Activated CD4-positive, alpha-beta T cell treated with anti-CD3 and anti-CD28 coated beads for 1 hour (primary cell): ENCODE measurements around the gene OR5K1.

Experiments
- DNase-seq: peaks from one replicate; pipeline ENCODE4 v3.0.0-alpha.2; 2020

Gene OR5K1

GRCh38 chr3:98462901-98463300 is at the start of gene OR5K1:
Gene OR5K1, plus strand, starts transcription at chr3:98463201. Its CDS starts 6,376 bp downstream, at chr3:98469577.
- no peak for DNase-seq

- no peak for DNase-seq
These were observed 30.4 kb upstream of the OR5K1 start for GRCh38 chr3:98432575-98432974.

- DNase-seq, result no peak
These were observed 29.2 kb upstream of the OR5K1 start for GRCh38 chr3:98433764-98434163.

DNA sequence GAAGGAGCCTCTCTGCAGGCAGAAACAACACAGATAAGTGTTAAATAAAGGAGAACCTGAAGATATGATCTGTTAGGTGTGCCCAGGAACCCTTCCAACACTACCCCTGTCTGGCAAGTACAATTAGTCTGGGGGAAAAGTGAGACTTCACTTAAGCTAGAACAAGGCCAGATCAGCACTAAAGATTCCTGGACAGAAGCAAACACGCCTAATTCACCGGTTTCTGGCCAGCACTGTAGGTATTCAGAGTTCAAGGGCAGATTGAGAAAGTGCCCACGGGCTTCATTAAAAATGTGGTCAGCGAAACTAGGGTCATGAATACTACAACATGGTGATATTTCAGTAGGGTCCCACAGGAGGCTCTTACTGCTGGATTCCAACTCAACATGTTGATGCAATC is 28.6 kb upstream of the OR5K1 start:
- no peak for DNase-seq

DNA sequence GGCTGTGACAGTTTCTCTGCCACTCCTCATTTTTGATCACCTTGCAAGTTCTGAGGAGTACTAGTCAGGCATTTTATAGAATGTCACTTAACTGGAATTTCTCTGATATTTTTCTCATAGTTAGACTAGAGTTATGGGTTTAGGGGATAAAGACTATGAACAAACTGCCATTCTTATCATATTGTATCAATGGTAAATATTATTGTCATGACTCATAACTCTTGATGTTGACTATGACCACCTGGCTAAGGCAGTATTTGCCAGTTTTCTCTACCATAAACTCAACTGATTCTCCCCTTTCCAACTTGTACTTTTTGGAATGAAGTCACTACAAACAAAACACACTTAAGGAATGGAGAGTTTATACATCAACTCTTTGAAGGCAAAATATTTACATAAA is 22.7 kb upstream of the OR5K1 start:
- no peak for DNase-seq

DNA sequence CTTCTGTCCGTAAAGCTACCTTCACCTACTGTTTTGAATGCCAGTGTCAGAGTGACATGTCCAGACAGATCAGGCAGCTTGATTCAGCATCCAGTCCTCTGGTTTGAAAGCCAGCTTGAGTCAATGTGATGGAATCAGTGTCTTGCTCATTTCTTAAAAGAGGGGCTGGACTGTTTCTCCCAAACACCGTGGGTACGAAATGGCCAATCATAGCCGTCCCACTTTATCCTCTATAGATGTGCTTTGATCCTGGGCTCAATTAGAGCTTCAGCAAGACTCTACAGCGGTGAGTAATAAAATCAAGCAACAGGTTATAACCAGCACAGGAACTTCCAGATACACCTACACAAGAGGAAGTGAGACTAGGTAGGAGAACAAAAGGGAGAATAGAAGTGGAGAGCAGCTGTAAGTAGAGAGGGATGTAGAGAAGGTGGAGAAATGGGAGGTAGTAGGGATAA is 17.0 kb upstream of the OR5K1 start:
- no peak for DNase-seq

- DNase-seq, result no peak
These were observed 13.3 kb upstream of the OR5K1 start for GRCh38 chr3:98449606-98450193.

DNA sequence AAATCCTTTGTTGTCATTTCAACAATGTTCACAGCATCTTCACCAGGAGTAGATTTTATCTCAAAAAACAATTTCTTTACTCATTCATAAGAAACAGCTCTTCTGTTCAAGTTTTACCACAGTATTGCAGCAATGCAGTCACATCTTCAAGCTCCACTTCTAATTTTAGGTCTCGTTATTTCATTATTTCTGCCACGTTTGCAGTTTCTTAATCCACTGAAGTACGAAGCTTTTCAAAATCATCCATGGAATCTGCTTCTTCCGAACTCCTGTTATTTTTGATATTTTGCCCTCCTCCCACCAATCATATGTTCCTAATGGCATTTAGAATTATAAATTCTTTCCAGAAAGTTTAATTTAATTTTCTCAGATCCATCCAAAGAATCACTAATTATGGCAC is 12.6 kb upstream of the OR5K1 start:
- no peak for DNase-seq

GRCh38 chr3:98453827-98454226 is 9.2 kb upstream of the OR5K1 start:
- no peak for DNase-seq

DNA sequence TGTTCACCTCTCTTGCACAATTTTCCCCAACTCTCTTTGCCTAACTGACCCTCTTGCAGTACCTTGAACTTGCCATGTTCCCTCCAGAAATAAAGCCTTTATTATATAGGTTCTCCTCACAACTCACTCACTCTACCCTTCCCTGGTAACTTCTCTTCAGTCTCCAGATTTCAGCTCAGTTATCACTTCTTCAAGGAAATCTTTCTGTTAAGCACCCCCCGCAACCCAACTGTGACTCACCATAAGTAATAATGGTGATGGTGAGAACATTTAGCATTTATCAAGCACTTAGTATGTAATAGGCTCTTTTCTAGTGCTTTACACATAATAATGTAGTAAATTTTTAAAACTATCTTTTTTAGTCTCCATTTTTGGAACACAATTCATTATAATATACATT is 8.1 kb upstream of the OR5K1 start:
- no peak for DNase-seq

- DNase-seq, result no peak
These were observed 5.5 kb upstream of the OR5K1 start for GRCh38 chr3:98457543-98457942.

DNA sequence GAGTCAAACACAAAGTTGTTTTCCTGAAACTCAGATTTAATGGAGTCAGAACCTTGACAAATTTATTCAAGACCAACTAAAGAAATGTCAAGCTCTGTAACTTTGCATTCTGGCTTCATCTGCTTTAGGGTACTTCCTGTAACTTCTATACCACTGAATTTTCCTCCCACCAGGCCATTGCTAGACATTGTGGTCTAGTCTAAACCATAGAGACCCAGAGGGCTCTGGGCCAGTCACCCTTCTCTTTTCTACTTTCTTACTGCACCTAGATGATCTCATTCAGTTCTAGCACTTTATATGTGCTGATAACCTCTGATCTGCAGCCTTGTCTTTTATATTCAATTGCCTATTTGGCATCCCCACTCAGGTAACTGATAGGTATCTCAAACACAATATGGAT is 2.8 kb upstream of the OR5K1 start:
- DNase-seq, result no peak

- no peak for DNase-seq
These were observed 19.9 kb downstream of the OR5K1 start for GRCh38 chr3:98482717-98483482.

- no peak for DNase-seq
These were observed 20.6 kb downstream of the OR5K1 start for GRCh38 chr3:98483626-98484025.

DNA sequence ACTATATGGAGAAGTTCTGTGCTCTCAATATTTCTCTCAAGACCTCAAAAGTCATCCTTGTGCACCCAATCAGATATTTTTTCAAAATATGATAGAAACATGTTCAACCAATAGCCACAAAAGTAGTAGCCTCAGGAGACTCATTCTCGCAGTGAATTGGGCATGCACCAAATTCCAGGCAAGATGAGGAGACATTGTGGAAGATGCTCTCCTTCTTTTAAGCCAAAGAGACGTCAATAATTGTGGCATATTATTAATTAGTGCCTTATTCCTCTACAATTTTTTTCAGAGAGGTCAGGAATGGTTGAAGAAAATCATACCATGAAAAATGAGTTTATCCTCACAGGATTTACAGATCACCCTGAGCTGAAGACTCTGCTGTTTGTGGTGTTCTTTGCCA is 34.4 kb downstream of the OR5K1 start, which contains the start of gene OR5K2:
TSS of gene OR5K2 (plus strand) at position 301 of the 400 bp plus-strand sequence. CDS start at position 301, 0 bp downstream.
- no peak for DNase-seq

DNA sequence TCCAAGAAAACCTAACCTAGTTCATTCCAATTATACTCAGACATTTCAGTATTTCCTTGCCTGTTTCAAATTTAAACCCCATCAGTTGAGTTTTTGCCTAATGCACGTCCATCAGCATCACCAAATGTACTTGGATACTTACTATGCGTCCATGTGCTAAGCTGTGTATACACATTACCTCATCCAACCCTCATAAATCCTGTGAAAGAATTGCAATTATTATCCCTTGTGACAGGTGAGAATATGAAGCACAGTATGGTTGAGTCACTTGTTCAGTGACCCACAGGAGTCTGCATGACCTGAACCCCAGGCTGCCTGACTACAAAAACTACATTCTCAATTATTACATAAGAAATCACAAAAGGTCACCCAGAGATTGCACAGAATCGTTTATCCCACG is 37.0 kb downstream of the OR5K1 start:
- no peak for DNase-seq

DNA sequence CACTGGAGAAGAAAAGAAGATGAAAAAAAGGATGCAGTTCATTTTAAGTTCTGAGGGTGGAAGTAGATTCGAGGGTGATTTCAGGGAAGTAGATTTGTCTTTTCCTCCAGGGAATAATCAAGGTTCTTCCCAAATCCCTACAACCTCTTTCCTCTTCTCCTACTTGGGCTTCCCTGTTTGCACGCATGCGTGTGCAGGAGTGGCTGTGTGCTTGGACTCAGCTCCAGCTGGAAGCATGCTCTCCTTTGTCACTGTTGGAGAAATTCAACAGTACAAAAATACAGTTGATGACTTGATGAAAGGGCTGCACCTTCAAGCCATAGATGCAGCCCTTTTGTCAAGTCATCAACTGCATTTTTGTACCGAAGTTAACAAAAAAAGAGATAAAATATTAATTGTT is 38.3 kb downstream of the OR5K1 start:
- no peak for DNase-seq

GRCh38 chr3:98501863-98502576 is 39.0 kb downstream of the OR5K1 start:
- no peak for DNase-seq

DNA sequence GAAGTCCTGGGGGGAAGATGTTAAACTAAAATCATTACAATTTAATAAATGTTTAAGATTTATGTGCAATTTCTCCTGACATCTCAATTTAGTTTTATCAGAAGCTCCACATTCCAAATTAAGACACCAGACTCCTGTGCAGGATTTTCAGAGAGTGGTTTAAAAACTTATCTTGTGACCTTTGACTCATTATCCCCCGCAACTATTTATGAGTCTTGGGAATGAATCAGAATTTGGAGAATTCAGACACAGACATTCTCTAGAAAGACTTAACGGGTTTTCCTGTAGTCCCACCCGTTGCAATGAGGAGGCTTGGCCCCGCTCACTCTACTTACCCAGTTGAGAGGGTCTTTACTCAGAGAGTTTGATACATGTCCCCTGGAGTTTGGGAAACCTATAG is 41.5 kb downstream of the OR5K1 start:
- DNase-seq, result no peak

DNA sequence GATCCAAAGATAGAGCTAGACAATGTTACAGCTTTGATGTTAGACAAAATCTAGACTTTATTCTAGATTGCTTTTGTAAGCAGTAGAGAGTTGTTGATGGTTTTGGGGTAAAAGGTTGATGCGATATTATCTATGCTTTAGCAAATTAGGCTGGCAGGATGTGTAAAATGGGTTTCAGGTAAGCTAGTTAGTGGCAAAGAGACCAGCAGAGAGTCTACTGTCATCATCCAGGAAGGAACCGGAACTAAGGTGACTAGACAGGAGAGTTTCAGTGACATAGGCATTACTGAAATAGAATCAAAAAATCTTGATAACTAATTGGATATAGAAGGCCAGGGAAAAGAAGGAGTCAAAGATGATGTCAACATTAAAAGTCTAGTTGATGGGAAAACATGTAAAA is 45.6 kb downstream of the OR5K1 start:
- no peak for DNase-seq

DNA sequence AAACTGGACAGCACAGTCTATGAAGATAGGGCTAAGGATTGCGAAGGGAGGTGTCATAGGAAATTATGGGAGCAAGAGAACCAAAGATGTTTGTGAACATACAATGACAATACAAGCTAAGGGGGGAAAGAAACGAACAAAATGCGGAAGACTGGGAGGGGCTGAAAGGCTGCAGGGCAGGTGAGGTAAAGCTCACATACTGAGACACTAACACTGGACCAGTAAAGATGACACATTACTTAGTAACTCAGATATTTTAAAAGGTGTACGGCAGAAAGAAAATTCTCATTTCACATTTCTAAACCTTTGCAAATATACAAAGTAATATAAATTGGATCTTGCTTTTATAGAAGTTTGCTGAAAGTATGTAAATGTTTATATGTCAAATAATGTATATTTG is 49.6 kb downstream of the OR5K1 start:
- DNase-seq, result no peak

- DNase-seq, result no peak
These were observed 50.1 kb downstream of the OR5K1 start for GRCh38 chr3:98513091-98513511.

DNA sequence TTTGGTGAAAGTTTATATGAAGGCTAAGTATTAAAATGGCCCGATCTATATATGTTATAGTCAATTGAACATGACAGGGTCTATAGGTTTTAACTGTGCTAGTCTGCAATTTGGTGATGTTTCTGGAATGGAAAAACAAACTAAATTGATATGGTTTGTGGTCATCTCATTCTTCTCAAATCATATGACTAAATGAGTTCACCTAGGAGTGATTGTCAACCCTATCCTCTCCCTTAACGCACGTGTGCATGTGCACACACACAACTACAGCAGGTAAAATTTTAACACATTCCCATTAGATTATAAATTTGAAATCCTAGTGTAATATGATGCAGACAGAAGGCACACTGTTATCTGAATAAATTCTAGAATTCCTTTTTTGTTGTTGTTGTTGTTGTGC is 50.7 kb downstream of the OR5K1 start:
- DNase-seq, result no peak

DNA sequence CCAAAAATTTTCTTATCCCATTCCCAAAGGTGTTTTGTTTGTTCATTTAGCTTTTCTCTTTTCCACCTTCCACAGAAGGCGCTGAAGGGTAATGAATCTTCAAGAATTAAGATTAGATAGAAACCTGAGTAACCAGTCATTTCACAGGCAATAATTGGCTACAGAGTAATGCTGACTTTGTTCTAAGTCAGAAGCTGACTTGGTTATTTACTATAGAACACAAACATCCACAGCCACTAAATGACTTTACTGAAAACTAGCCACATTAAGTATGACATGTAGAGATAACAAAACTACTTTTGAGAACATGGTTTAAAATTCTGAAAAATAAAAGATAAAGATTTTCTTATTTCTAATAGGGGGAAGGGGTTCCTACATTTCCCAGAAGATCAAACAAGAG is 51.9 kb downstream of the OR5K1 start:
- DNase-seq, result no peak
